ENCODE results near the gene CMPK2. TPM values are rescaled to one million over a fixed set of nuclear protein-coding genes. Genes with fewer than 3 reads are reported as not detected.

Gene CMPK2
- total and polyA plus RNA-seq, 9 of the 15 experiments (the other 6 are each of a cell fraction or from before 2014, with no cell fraction given): 2.6 to 10.5 (median 5.0) TPM

GRCh38 chr2:6846967-6847681 lies 18.6 kb downstream of the CMPK2 start (continued):
- TF ChIP-seq HBP1 (CRISPR knock-in tag; IDR thresholded peaks at IDR 0.05): peak; percentile 92
- TF ChIP-seq BHLHE40 (IDR thresholded peaks at IDR 0.05; ENCODE audit: low read length): peak; percentile 90
- peak; percentile 97 for TF ChIP-seq SMARCE1 (IDR thresholded peaks at IDR 0.05)
- TF ChIP-seq TOE1 (IDR thresholded peaks at IDR 0.05; ENCODE audit: borderline replicate concordance): 0 out of 2 replicates have a peak, but pooled peaks have one; percentile 12
- no peak for TF ChIP-seq TOE1 (CRISPR knock-in tag; IDR thresholded peaks at IDR 0.05; ENCODE audit: borderline replicate concordance, low read depth)
- TF ChIP-seq RNF2 (IDR thresholded peaks at IDR 0.05): peak; percentile 39; the same call in 1 of the 2 replicates
- no peak for TF ChIP-seq ZNF232 (CRISPR knock-in tag; IDR thresholded peaks at IDR 0.05)
- peak; percentile 81; the same call in 1 of the 2 replicates for TF ChIP-seq ZNF197 (CRISPR knock-in tag; IDR thresholded peaks at IDR 0.05; ENCODE audit: low read depth)
- no peak for TF ChIP-seq ZNF740 (CRISPR knock-in tag; IDR thresholded peaks at IDR 0.05)
- TF ChIP-seq ZNF740 (tag; IDR thresholded peaks at IDR 0.05): no peak
- TF ChIP-seq NFYB (IDR thresholded peaks at IDR 0.05; ENCODE audit: extremely low read depth, insufficient read length): peak; percentile 69
- peak; percentile 74; the same call in 1 of the 2 replicates for TF ChIP-seq HIVEP1 (CRISPR knock-in tag; IDR thresholded peaks at IDR 0.05)
- no peak for TF ChIP-seq FOXP1 (CRISPR knock-in tag; IDR thresholded peaks at IDR 0.05)
- TF ChIP-seq EZH2 (IDR thresholded peaks at IDR 0.05; ENCODE audit: borderline replicate concordance, low read depth, low read length): peak; percentile 71; the same call in 1 of the 2 replicates
- peak; percentile 88; the same call in 1 of the 2 replicates for TF ChIP-seq CUX1 (CRISPR knock-in tag; IDR thresholded peaks at IDR 0.05)
- 0 out of 2 replicates have a peak, but pooled peaks have one; percentile 73 for TF ChIP-seq NR4A1 (CRISPR knock-in tag; IDR thresholded peaks at IDR 0.05)
- TF ChIP-seq NR4A1 (tag; IDR thresholded peaks at IDR 0.05): peak; percentile 95
- TF ChIP-seq CREB3 (tag; conservative IDR thresholded peaks at IDR 0.05; ENCODE audit: low read depth): 0 out of 2 replicates have a peak, but pooled peaks have one; percentile 24

Data from K562 (cell line).